OCI-LY3 (cell line): ENCODE results near the gene GPATCH4.

ENCODE experiments used
- H2AFZ ChIP-seq: fragments of 200-600, 300-600 bp; shearing (Covaris generic); 2 replicates; pipeline ENCODE4 v1.6.0; 2014; ENCODE audit warnings: antibody characterized with exemption, low read depth, low read length
- H3K27ac ChIP-seq: fragments of 200-600, 300-600 bp; sonication (generic); 2 replicates; pipeline ENCODE4 v1.5.1; 2014; ENCODE audit warnings: mild to moderate bottlenecking, low read length, moderate library complexity, mixed read lengths
- H3K27me3 ChIP-seq: fragments of 200-600, 300-600 bp; sonication (generic); 2 replicates; pipeline ENCODE4 v1.6.1; 2014; ENCODE audit warnings: low read depth, low read length, mixed read lengths
- H3K36me3 ChIP-seq: fragments of 200-600, 300-600 bp; sonication (generic); replicated peaks from 2 replicates; pipeline ENCODE3; 2014; ENCODE audit warnings: low read depth, low read length, mixed read lengths
- H3K4me1 ChIP-seq: fragments of 300-600, 200-600 bp; sonication (generic); 2 replicates; pipeline ENCODE4 v1.6.1; 2014; ENCODE audit warnings: low read length, mixed read lengths
- H3K4me2 ChIP-seq: fragments of 200-600, 300-600 bp; sonication (generic); 2 replicates; pipeline ENCODE4 v1.6.1; 2014; ENCODE audit warnings: low read length, mixed read lengths
- H3K4me3 ChIP-seq: fragments of 300-600, 200-600 bp; sonication (generic); 2 replicates; pipeline ENCODE4 v1.5.1; 2014; ENCODE audit warnings: antibody characterized with exemption, mild to moderate bottlenecking, low read length, moderate library complexity
- H3K79me2 ChIP-seq: fragments of 300-600, 200-600 bp; shearing (Covaris generic); 2 replicates; pipeline ENCODE4 v1.6.1; 2014; ENCODE audit warnings: mild to moderate bottlenecking, low read length, mixed read lengths
- H3K9ac ChIP-seq: fragments of 300-600, 200-600 bp; shearing (Covaris generic); 2 replicates; pipeline ENCODE4 v1.6.0; 2014; ENCODE audit warnings: mild to moderate bottlenecking, low read length, moderate library complexity
- H3K9me3 ChIP-seq: fragments of 200-600, 300-600 bp; shearing (Covaris generic); 2 replicates; pipeline ENCODE4 v1.6.1; 2014; ENCODE audit warnings: low read length, mixed read lengths; ENCODE audit not compliant: insufficient read depth
- H4K20me1 ChIP-seq: fragments of 200-600, 300-600 bp; sonication (generic); 2 replicates; pipeline ENCODE4 v1.6.1; 2016; ENCODE audit warnings: low read length, mixed read lengths; ENCODE audit not compliant: insufficient read depth
- EZH2phosphoT487 ChIP-seq: fragments of 200-600 bp; shearing (Covaris generic); IDR thresholded peaks from 2 replicates; pipeline ENCODE4 v1.6.1; 2018; ENCODE audit warnings: antibody characterized with exemption, mixed run types, low read depth
- TF ChIP-seq, protein P1 (sequence below): fragments of 200-600, 300-600 bp; sonication (generic); IDR thresholded peaks from 2 replicates; pipeline ENCODE4 v1.5.1; 2014; ENCODE audit warnings: antibody characterized with exemption, low read length, low read depth

The GPATCH4 gene

DNA sequence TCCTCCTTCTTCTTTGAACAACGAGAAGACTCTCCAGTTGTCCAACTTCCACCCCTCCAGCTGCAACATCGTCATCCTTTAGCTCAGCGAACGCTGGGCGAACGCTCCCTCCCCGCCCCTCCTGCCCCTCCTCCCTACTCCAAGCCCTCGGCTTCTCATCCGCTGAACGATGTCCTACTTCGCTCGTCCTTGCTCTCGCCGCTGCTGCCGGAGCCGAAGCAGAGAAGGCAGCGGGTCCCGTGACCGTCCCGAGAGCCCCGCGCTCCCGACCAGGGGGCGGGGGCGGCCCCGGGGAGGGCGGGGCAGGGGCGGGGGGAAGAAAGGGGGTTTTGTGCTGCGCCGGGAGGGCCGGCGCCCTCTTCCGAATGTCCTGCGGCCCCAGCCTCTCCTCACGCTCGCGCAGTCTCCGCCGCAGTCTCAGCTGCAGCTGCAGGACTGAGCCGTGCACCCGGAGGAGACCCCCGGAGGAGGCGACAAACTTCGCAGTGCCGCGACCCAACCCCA lies 40.5 kb upstream of the GPATCH4 start, which contains the start of gene BCAN:
TSS of gene BCAN (plus strand) at position 357 of the 504 bp plus-strand sequence. CDS start 3,938 bp downstream, outside the sequence.
- Histone ChIP-seq H3K36me3 (no peaks in the 10 kb centered on the region), H3K9me3 (no peaks in the 10 kb centered on the region), H3K4me1 (no peaks in the 10 kb centered on the region), H3K27ac (no peak within 1 kb of the TSS), H3K4me3 (no peak within 1 kb of the TSS), H3K9ac (no peak within 1 kb of the TSS), H3K27me3 (peaks cover 49% of the 10 kb centered on the region), H2AFZ (no peak within 1 kb of the TSS), H3K79me2 (no peaks in the 10 kb centered on the region), H4K20me1 (no peaks in the 10 kb centered on the region), H3K4me2 (no peak within 1 kb of the TSS)
- TF ChIP-seq, protein P1, sequence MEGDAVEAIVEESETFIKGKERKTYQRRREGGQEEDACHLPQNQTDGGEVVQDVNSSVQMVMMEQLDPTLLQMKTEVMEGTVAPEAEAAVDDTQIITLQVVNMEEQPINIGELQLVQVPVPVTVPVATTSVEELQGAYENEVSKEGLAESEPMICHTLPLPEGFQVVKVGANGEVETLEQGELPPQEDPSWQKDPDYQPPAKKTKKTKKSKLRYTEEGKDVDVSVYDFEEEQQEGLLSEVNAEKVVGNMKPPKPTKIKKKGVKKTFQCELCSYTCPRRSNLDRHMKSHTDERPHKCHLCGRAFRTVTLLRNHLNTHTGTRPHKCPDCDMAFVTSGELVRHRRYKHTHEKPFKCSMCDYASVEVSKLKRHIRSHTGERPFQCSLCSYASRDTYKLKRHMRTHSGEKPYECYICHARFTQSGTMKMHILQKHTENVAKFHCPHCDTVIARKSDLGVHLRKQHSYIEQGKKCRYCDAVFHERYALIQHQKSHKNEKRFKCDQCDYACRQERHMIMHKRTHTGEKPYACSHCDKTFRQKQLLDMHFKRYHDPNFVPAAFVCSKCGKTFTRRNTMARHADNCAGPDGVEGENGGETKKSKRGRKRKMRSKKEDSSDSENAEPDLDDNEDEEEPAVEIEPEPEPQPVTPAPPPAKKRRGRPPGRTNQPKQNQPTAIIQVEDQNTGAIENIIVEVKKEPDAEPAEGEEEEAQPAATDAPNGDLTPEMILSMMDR, result no peak
- no peak for TF ChIP-seq EZH2phosphoT487

DNA sequence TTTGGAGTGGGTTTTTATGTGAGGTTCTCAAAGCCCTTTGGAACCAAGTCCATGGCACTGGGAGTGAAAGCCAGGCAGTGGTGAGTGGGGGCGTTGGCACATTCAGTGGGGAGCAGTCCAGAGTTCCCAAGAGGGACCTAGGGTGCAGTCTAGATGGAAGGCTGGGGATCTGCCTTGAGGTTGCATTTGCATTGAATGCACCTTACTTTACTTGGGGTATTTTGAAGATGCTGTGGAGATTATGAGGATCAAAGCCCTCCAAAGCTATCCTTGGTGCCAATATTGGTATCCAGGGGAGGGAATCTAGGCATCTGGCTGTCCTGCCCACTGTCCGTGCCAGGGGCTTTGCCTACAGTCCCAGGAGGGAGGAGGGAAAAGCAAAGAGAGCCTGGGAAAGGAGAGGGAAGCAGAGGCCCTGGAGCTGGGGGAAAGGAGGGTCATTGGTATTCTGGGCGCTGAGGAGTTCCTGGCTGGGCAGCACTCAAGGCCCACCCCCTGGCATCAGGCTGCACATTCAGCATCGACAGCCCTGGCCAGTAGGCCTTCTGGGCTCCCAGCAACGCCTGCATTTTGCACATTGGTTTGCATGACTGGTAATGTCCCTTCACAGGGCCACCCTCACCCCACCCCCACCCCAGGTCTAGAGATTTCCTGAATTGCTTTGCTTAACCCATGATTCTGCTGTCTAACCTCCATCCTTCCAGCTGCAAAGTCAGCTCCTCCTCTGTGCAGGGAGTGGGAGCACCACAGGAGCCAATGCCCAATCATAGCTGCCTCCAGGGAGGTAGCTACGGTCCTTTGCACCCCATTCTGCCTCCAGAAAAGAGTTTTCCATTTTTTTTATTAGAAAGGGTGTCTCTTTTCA lies 39.8 kb upstream of the GPATCH4 start:
- Histone ChIP-seq H3K27me3 (peaks cover 53% of the 10 kb centered on the region), H3K79me2 (no peaks in the 10 kb centered on the region), H4K20me1 (no peaks in the 10 kb centered on the region), H3K36me3 (no peaks in the 10 kb centered on the region), H3K4me1 (no peaks in the 10 kb centered on the region), H3K27ac (no peak overlapping the region), H3K9ac (no peak overlapping the region), H3K4me2 (no peak overlapping the region), H3K9me3 (no peaks in the 10 kb centered on the region), H2AFZ (no peak overlapping the region), H3K4me3 (no peak overlapping the region)
- no peak for TF ChIP-seq EZH2phosphoT487
- TF ChIP-seq, protein P1, result no peak

DNA sequence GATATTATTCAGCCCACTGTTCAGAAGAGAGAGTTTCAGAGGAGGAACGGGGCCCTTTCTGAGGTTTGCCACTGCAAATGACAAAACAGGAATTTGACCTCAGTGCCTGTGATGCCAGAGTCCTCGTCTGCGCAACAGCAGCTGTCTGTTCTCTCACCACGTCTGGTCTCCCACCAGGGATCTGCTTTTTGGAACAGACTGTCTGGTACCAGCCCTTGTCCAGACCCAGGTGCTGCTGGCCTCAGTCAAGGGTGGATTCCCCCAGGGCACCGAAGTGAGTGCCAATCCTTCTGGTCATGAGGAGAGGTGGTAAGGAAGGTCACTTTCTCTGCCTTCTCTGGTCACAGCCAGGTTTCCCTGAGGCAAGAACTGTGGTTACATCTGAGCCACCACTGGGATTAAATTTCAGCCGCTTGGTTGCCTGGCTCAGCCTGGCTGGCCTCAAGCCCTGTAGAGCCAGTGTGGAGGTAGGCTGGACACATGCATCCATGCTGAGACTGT lies 38.4 kb upstream of the GPATCH4 start:
- Histone ChIP-seq H3K27ac (no peak overlapping the region), H3K36me3 (no peaks in the 10 kb centered on the region), H3K4me2 (no peak overlapping the region), H3K4me1 (no peaks in the 10 kb centered on the region), H3K79me2 (no peaks in the 10 kb centered on the region), H3K27me3 (peaks cover 55% of the 10 kb centered on the region), H3K4me3 (no peak overlapping the region), H3K9me3 (no peaks in the 10 kb centered on the region), H4K20me1 (no peaks in the 10 kb centered on the region), H2AFZ (no peak overlapping the region), H3K9ac (no peak overlapping the region)
- TF ChIP-seq, protein P1, result no peak
- TF ChIP-seq EZH2phosphoT487, result no peak
